Measurements from ENCODE around the gene PDCD1LG2. TPM values are rescaled to one million over a fixed set of nuclear protein-coding genes. Genes with fewer than 3 reads are reported as not detected.
A peak's percentile ranks its signal among the peaks of the same experiment; 100 is the strongest.

The PDCD1LG2 gene
- total and polyA plus RNA-seq, 2 experiments from 2014 or later, result not detected

- DNase-seq (ENCODE audit: low spot score), result no peak
- no peaks in the 10 kb centered on the region for H3K4me1 ChIP-seq (ENCODE audit: insufficient read depth)
- H4K20me1 ChIP-seq (ENCODE audit: insufficient read depth, poor library complexity, severe bottlenecking), result no peaks in the 10 kb centered on the region
- H3K79me2 ChIP-seq, result no peaks in the 10 kb centered on the region
- H2AFZ ChIP-seq, result no peak overlapping the region
- no peak overlapping the region for H3K27ac ChIP-seq
- no peak overlapping the region for H3K4me2 ChIP-seq
- H3K9me2 ChIP-seq (replicated peaks; ENCODE audit: insufficient read depth), result no peaks in the 10 kb centered on the region
- no peaks in the 10 kb centered on the region for H3K36me3 ChIP-seq (replicated peaks; ENCODE audit: insufficient read depth, low read depth)
- no peaks in the 10 kb centered on the region for H3K27me3 ChIP-seq
- TF ChIP-seq EZH2phosphoT487 (IDR thresholded peaks at IDR 0.05; ENCODE audit: low read depth, severe bottlenecking, unreplicated experiment), result no peak
- TF ChIP-seq, protein P1, sequence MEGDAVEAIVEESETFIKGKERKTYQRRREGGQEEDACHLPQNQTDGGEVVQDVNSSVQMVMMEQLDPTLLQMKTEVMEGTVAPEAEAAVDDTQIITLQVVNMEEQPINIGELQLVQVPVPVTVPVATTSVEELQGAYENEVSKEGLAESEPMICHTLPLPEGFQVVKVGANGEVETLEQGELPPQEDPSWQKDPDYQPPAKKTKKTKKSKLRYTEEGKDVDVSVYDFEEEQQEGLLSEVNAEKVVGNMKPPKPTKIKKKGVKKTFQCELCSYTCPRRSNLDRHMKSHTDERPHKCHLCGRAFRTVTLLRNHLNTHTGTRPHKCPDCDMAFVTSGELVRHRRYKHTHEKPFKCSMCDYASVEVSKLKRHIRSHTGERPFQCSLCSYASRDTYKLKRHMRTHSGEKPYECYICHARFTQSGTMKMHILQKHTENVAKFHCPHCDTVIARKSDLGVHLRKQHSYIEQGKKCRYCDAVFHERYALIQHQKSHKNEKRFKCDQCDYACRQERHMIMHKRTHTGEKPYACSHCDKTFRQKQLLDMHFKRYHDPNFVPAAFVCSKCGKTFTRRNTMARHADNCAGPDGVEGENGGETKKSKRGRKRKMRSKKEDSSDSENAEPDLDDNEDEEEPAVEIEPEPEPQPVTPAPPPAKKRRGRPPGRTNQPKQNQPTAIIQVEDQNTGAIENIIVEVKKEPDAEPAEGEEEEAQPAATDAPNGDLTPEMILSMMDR (IDR thresholded peaks at IDR 0.05; ENCODE audit: poor library complexity), result no peak
- no peak for TF ChIP-seq EZH2 (IDR thresholded peaks at IDR 0.05; ENCODE audit: borderline replicate concordance)
- 95% methylated on average over 1 of the region's 1 CpG for WGBS (ENCODE audit: low lambda C conversion rate, missing lambda C conversion rate)
- H3K9me3 ChIP-seq (ENCODE audit: low read depth), result no peaks in the 10 kb centered on the region
- H3K4me3 ChIP-seq, result no peak overlapping the region
These were observed 11.2 kb upstream of the PDCD1LG2 start for GRCh38 chr9:5499157-5499556.

GRCh38 chr9:5499889-5500398 is 10.4 kb upstream of the PDCD1LG2 start:
- peak; percentile 21 for DNase-seq (ENCODE audit: low spot score)
- Histone ChIP-seq H3K4me1 (ENCODE audit: insufficient read depth) (no peaks in the 10 kb centered on the region), H3K4me2 (no peak overlapping the region), H2AFZ (no peak overlapping the region), H3K9me2 (replicated peaks; ENCODE audit: insufficient read depth) (no peaks in the 10 kb centered on the region), H3K36me3 (replicated peaks; ENCODE audit: insufficient read depth, low read depth) (no peaks in the 10 kb centered on the region), H3K79me2 (no peaks in the 10 kb centered on the region), H4K20me1 (ENCODE audit: insufficient read depth, poor library complexity, severe bottlenecking) (no peaks in the 10 kb centered on the region), H3K27ac (no peak overlapping the region), H3K9me3 (ENCODE audit: low read depth) (no peaks in the 10 kb centered on the region), H3K4me3 (no peak overlapping the region), H3K27me3 (no peaks in the 10 kb centered on the region)
- TF ChIP-seq EZH2phosphoT487 (IDR thresholded peaks at IDR 0.05; ENCODE audit: low read depth, severe bottlenecking, unreplicated experiment), result no peak
- TF ChIP-seq, protein P1 (IDR thresholded peaks at IDR 0.05; ENCODE audit: poor library complexity), result no peak
- TF ChIP-seq EZH2 (IDR thresholded peaks at IDR 0.05; ENCODE audit: borderline replicate concordance), result no peak
- WGBS (ENCODE audit: low lambda C conversion rate, missing lambda C conversion rate), result 90% methylated on average over 4 of the region's 4 CpGs

DNA sequence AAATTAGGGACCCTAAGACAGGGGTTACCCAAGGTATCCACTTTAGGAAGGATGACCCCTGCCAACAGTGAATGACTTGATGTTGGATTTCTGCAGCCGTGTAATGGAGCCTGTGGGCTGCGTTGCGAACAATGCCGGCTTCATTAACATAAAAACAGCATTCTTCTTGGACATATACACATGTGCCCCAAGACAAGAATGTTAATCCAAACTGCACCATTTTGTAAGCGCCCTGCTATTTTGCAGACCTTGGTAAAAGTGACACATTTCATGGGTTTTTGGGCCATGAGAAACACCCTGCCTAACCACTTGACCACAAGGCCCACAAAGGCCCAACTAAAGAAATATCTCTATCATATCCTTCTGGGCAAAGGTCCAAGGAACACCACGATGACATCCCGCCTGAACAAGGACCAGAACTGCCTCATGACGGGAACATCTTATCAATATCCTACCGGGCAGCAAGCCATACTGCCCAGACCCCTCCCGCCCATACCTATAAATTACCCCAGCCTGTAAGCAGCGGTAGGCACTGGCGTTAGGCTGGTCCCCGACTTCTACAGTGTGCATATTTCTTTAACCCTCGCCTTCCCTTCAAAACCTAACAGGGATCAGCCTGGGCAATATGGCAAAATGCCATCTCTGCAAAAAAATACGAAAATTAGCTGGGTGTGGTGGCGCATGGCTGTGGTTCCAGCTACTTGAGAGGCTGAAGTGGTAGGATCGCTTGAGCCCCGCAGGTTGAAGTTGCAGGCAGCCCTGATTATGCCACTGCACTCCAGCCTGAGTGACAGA is 9.7 kb upstream of the PDCD1LG2 start:
- no peaks in the 10 kb centered on the region for H3K27me3 ChIP-seq
- DNase-seq (ENCODE audit: low spot score), result no peak
- H3K9me2 ChIP-seq (replicated peaks; ENCODE audit: insufficient read depth), result no peaks in the 10 kb centered on the region
- 80% methylated on average over 18 of the region's 18 CpGs for whole genome bisulfite sequencing (ENCODE audit: low lambda C conversion rate, missing lambda C conversion rate)
- no peaks in the 10 kb centered on the region for H3K79me2 ChIP-seq
- no peak overlapping the region for H3K27ac ChIP-seq
- H3K4me2 ChIP-seq, result no peak overlapping the region
- TF ChIP-seq, protein P1 (IDR thresholded peaks at IDR 0.05; ENCODE audit: poor library complexity), result no peak
- TF ChIP-seq EZH2 (IDR thresholded peaks at IDR 0.05; ENCODE audit: borderline replicate concordance), result no peak
- no peak for TF ChIP-seq EZH2phosphoT487 (IDR thresholded peaks at IDR 0.05; ENCODE audit: low read depth, severe bottlenecking, unreplicated experiment)
- no peaks in the 10 kb centered on the region for H3K4me1 ChIP-seq (ENCODE audit: insufficient read depth)
- no peak overlapping the region for H2AFZ ChIP-seq
- H3K4me3 ChIP-seq, result no peak overlapping the region
- no peaks in the 10 kb centered on the region for H4K20me1 ChIP-seq (ENCODE audit: insufficient read depth, poor library complexity, severe bottlenecking)
- no peaks in the 10 kb centered on the region for H3K36me3 ChIP-seq (replicated peaks; ENCODE audit: insufficient read depth, low read depth)
- no peaks in the 10 kb centered on the region for H3K9me3 ChIP-seq (ENCODE audit: low read depth)

Data from hepatocyte (in vitro differentiated cells).